ENCODE measurements around the gene TMEM260. TPM values are rescaled to one million over a fixed set of nuclear protein-coding genes. Genes with fewer than 3 reads are reported as not detected.

The TMEM260 gene
- total RNA-seq, 1 donor from 2014 or later: 23.8 TPM

GRCh38 chr14:56581041-56581727, 1.6 kb downstream of the TMEM260 start:
- intact Hi-C loops (cut with DNase I): no loop called here
- no peak for TF ChIP-seq CTCF (IDR thresholded peaks at IDR 0.05)
- no peaks in the 10 kb centered on the region for H3K9me3 ChIP-seq

GRCh38 chr14:56585461-56586084, 6.0 kb downstream of the TMEM260 start:
- Histone ChIP-seq H3K27ac (no peak overlapping the region), H3K9me3 (no peaks in the 10 kb centered on the region), H3K27me3 (ENCODE audit: low read depth) (no peaks in the 10 kb centered on the region), H3K4me1 (peaks cover 25% of the 10 kb centered on the region), H3K36me3 (peaks cover 27% of the 10 kb centered on the region), H3K4me3 (no peak overlapping the region)
- ATAC-seq (peak in 1 of 2 donors; percentile 39), DNase-seq (no peak)
- intact Hi-C loops (cut with DNase I): no loop called here
- TF ChIP-seq CTCF (IDR thresholded peaks at IDR 0.05): no peak

More at GRCh38 chr14:56581041-56581727, 1.6 kb downstream of the TMEM260 start:
- H3K4me3 ChIP-seq: peak overlapping the region; percentile 97
- peaks cover 28% of the 10 kb centered on the region for H3K4me1 ChIP-seq
- H3K36me3 ChIP-seq: peaks cover 9% of the 10 kb centered on the region
- H3K27ac ChIP-seq: no peak overlapping the region
- no peak for ATAC-seq
- H3K27me3 ChIP-seq (ENCODE audit: low read depth): no peaks in the 10 kb centered on the region
- no peak for DNase-seq

DNA sequence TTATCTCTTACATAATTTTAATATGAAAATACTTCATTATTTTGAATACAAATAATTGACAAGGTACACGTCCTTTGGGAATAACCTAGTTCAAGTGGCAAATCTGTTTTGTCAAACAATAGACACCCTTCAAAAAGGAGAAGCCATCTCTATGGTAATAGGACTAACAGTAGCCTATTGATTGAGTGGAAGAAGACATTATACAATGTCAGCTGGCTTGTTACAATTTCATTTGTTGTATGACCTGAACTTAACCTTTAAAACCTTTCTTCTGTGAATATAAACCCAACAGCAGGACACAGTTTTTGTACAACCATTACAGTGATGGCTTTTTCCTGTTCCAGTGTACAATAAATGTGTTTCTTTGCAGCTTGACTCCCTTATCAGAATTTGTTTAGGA, 8.1 kb downstream of the TMEM260 start:
- no peak for ATAC-seq
- intact Hi-C loops (cut with DNase I): no loop called here
- H3K4me1 ChIP-seq: peaks cover 4% of the 10 kb centered on the region

GRCh38 chr14:56590535-56590960, 10.9 kb downstream of the TMEM260 start:
- no peaks in the 10 kb centered on the region for H3K4me1 ChIP-seq
- no peak overlapping the region for H3K4me3 ChIP-seq
- TF ChIP-seq CTCF (IDR thresholded peaks at IDR 0.05): no peak
- no peaks in the 10 kb centered on the region for H3K9me3 ChIP-seq
- H3K36me3 ChIP-seq: peaks cover 35% of the 10 kb centered on the region
- ATAC-seq (no peak), DNase-seq (no peak)
- intact Hi-C loops (cut with DNase I): no loop called here
- no peaks in the 10 kb centered on the region for H3K27me3 ChIP-seq (ENCODE audit: low read depth)
- H3K27ac ChIP-seq: no peak overlapping the region

More for the DNA sequence above, 8.1 kb downstream of the TMEM260 start:
- no peak for DNase-seq
- TF ChIP-seq CTCF (IDR thresholded peaks at IDR 0.05): no peak
- peaks cover 27% of the 10 kb centered on the region for H3K36me3 ChIP-seq
- H3K27ac ChIP-seq: no peak overlapping the region
- H3K4me3 ChIP-seq: no peak overlapping the region
- H3K9me3 ChIP-seq: no peaks in the 10 kb centered on the region
- H3K27me3 ChIP-seq (ENCODE audit: low read depth): no peaks in the 10 kb centered on the region

- ATAC-seq (no peak), DNase-seq (no peak)
- no peaks in the 10 kb centered on the region for H3K9me3 ChIP-seq
- intact Hi-C loops (cut with DNase I): no loop called here
- peaks cover 17% of the 10 kb centered on the region for H3K36me3 ChIP-seq
- H3K4me3 ChIP-seq: no peak overlapping the region
- H3K27ac ChIP-seq: no peak overlapping the region
- no peaks in the 10 kb centered on the region for H3K4me1 ChIP-seq
- H3K27me3 ChIP-seq (ENCODE audit: low read depth): no peaks in the 10 kb centered on the region
- TF ChIP-seq CTCF (IDR thresholded peaks at IDR 0.05): no peak
Observed at GRCh38 chr14:56592746-56593544, 13.3 kb downstream of the TMEM260 start.

Data from lower lobe of right lung (tissue), 2 donors.